GM19238 (cell line): ENCODE results near the gene GDF9.

Source experiments
- DNase-seq: peaks from one replicate; pipeline ENCODE4 v3.0.0; 2011; ENCODE audit warnings: low spot score; ENCODE audit not compliant: insufficient read length

Gene GDF9

GRCh38 chr5:132866342-132867045 is at the start of gene GDF9, which contains the start of gene UQCRQ:
Gene GDF9, minus strand, starts transcription at chr5:132866469. Its CDS starts 1,936 bp downstream, at chr5:132864533.
Gene UQCRQ, plus strand, starts transcription at chr5:132866642. Its CDS starts 240 bp downstream, at chr5:132866882.
- peak; percentile 93 for DNase-seq

- no peak for DNase-seq
Observed at GRCh38 chr5:132915681-132916080, 49.4 kb upstream of the GDF9 start.

- no peak for DNase-seq
Observed at GRCh38 chr5:132909702-132910101, 43.4 kb upstream of the GDF9 start.

GRCh38 chr5:132907161-132907560 is 40.9 kb upstream of the GDF9 start:
- DNase-seq, result no peak

- DNase-seq, result no peak
Observed at GRCh38 chr5:132905938-132906337, 39.7 kb upstream of the GDF9 start.

GRCh38 chr5:132901730-132902129 is 35.5 kb upstream of the GDF9 start:
- DNase-seq, result no peak

- DNase-seq, result no peak
Observed at GRCh38 chr5:132901036-132901435, 34.8 kb upstream of the GDF9 start.

- no peak for DNase-seq
Observed at GRCh38 chr5:132898094-132898493, 31.8 kb upstream of the GDF9 start.

- DNase-seq, result peak; percentile 9
Observed at GRCh38 chr5:132896685-132897084, 30.4 kb upstream of the GDF9 start.

- no peak for DNase-seq
Observed at GRCh38 chr5:132895719-132896305, 29.5 kb upstream of the GDF9 start.

GRCh38 chr5:132890817-132891216 is 24.5 kb upstream of the GDF9 start:
- DNase-seq, result no peak

GRCh38 chr5:132889501-132889900 is 23.2 kb upstream of the GDF9 start:
- no peak for DNase-seq

- no peak for DNase-seq
Observed at GRCh38 chr5:132887283-132887682, 21.0 kb upstream of the GDF9 start.

- no peak for DNase-seq
Observed at GRCh38 chr5:132886064-132886823, 20.0 kb upstream of the GDF9 start.

- no peak for DNase-seq
Observed at GRCh38 chr5:132884548-132884947, 18.3 kb upstream of the GDF9 start.

GRCh38 chr5:132883261-132883834 is 17.1 kb upstream of the GDF9 start:
- DNase-seq, result no peak

- no peak for DNase-seq
Observed at GRCh38 chr5:132877938-132878337, 11.7 kb upstream of the GDF9 start.

GRCh38 chr5:132877466-132877865 is 11.2 kb upstream of the GDF9 start:
- DNase-seq, result no peak

GRCh38 chr5:132876020-132876759 is 9.9 kb upstream of the GDF9 start:
- DNase-seq, result no peak

GRCh38 chr5:132873930-132874271 is 7.6 kb upstream of the GDF9 start:
- DNase-seq, result no peak
